Measurements from ENCODE around the gene TCP1. TPM values are rescaled to one million over a fixed set of nuclear protein-coding genes. Genes with fewer than 3 reads are reported as not detected.
A peak's percentile ranks its signal among the peaks of the same experiment; 100 is the strongest.

TCP1 gene
- total RNA-seq, 2 donors from 2014 or later, result 55.7 to 81.5 TPM

DNA sequence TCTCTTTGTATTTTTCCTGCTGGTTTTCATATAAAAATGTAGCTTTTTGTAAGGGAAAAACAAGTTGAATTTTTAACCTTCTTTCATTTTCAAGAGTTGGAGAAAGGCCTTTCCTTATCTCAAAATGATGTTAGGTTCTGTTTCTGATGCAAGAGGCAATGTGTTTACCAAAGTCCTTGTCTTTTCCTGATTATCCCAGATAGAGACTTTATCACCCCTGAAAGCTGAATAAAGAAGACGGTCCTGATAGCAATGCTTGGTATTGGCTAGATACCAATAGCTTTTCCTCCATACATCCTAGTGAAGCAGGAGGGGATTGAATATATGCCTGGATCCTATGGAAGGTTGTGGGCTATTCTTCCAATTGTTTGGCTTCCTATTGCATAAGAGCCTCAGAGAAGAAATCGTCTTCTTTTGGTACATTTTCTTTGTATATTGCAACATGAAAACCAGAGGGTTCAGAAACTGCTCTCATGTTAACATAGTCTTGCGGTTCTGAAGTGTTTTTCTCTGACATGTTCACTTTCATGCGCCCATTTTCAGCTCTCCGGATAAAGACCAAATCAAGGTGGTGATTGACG is 16.1 kb upstream of the TCP1 start:
- no peaks in the 10 kb centered on the region for H3K27me3 ChIP-seq
- no peak for ATAC-seq
- H3K27ac ChIP-seq, result peak overlapping the region in 1 of 4 donors; percentile 5
- H3K4me3 ChIP-seq, result no peak overlapping the region
- no peaks in the 10 kb centered on the region for H3K9me3 ChIP-seq
- 79 to 80% methylated on average over 6 of the region's 6 CpGs for WGBS, 2 donors
- no peak for DNase-seq
- TF ChIP-seq, protein P1, sequence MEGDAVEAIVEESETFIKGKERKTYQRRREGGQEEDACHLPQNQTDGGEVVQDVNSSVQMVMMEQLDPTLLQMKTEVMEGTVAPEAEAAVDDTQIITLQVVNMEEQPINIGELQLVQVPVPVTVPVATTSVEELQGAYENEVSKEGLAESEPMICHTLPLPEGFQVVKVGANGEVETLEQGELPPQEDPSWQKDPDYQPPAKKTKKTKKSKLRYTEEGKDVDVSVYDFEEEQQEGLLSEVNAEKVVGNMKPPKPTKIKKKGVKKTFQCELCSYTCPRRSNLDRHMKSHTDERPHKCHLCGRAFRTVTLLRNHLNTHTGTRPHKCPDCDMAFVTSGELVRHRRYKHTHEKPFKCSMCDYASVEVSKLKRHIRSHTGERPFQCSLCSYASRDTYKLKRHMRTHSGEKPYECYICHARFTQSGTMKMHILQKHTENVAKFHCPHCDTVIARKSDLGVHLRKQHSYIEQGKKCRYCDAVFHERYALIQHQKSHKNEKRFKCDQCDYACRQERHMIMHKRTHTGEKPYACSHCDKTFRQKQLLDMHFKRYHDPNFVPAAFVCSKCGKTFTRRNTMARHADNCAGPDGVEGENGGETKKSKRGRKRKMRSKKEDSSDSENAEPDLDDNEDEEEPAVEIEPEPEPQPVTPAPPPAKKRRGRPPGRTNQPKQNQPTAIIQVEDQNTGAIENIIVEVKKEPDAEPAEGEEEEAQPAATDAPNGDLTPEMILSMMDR (IDR thresholded peaks at IDR 0.05), result no peak
- TF ChIP-seq POLR2A (IDR thresholded peaks at IDR 0.05), result no peak
- peaks cover 17% of the 10 kb centered on the region for H3K4me1 ChIP-seq
- H3K36me3 ChIP-seq (replicated peaks in 1 of 2; ENCODE audit: insufficient read depth in 1 of 2, low read depth in 2 of 2), result no peaks in the 10 kb centered on the region
- intact Hi-C loops (cut with DNase I), result no loop called here

DNA sequence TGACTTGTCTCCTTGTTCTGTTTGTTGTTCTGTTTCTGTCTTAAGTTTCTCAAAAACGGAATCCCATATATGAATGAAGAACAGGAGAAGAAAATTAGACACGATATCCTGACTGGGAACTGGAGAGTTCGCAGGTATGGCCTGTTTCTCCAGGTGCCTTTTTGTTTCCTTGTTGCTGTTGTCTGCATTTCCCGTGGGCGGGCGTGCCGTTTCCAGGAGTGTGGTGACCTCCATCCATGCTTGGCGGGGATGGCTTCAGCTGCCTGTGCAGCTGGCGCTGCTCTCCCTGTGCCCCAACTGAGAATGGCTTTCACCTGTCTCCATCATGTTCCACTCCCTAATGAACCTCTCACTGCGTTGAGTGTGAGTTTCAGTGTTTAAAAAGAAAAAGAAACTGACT is 15.1 kb upstream of the TCP1 start:
- H3K27ac ChIP-seq, result no peak overlapping the region
- intact Hi-C loops (cut with DNase I), result no loop called here
- no peaks in the 10 kb centered on the region for H3K27me3 ChIP-seq
- H3K4me1 ChIP-seq, result peaks cover 9% of the 10 kb centered on the region
- H3K36me3 ChIP-seq (replicated peaks in 1 of 2; ENCODE audit: insufficient read depth in 1 of 2, low read depth in 2 of 2), result no peaks in the 10 kb centered on the region
- no peak overlapping the region for H3K4me3 ChIP-seq
- TF ChIP-seq POLR2A (IDR thresholded peaks at IDR 0.05), result no peak
- TF ChIP-seq, protein P1 (IDR thresholded peaks at IDR 0.05), result no peak
- WGBS, 2 donors, result 86 to 87% methylated on average over 10 of the region's 10 CpGs
- DNase-seq (no peak), ATAC-seq (no peak)
- no peaks in the 10 kb centered on the region for H3K9me3 ChIP-seq

DNA sequence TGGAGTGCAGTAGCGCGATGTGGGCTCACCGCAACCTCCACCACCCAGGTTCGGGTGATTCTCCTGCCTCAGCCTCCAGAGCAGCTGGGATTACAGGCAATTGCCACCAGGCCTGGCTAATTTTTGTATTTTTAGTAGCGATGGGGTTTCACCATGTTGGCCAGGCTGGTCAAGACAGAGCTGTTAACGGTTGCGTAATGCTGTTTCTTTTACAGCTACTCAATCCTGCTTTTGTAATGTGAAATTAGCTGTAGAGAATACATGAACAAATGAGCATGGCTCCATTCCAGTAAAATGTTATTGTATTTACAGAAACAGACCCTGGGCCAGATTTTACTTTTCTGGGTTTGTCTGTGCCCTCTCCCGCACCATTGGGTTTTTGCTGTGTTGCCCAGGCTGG is 12.5 kb upstream of the TCP1 start:
- peaks cover 0 to 5% of the 10 kb centered on the region in 2 donors for H3K36me3 ChIP-seq (replicated peaks in 1 of 2; ENCODE audit: insufficient read depth in 1 of 2, low read depth in 2 of 2)
- TF ChIP-seq, protein P1 (IDR thresholded peaks at IDR 0.05), result no peak
- TF ChIP-seq POLR2A (IDR thresholded peaks at IDR 0.05), result no peak
- H3K27me3 ChIP-seq, result no peaks in the 10 kb centered on the region
- H3K4me1 ChIP-seq, result no peaks in the 10 kb centered on the region
- no peak for ATAC-seq
- no peak overlapping the region for H3K4me3 ChIP-seq
- intact Hi-C loops (cut with DNase I), result no loop called here
- no peaks in the 10 kb centered on the region for H3K9me3 ChIP-seq
- 91 to 95% methylated on average over 8 of the region's 8 CpGs for WGBS, 2 donors
- H3K27ac ChIP-seq, result no peak overlapping the region
- no peak for DNase-seq

DNA sequence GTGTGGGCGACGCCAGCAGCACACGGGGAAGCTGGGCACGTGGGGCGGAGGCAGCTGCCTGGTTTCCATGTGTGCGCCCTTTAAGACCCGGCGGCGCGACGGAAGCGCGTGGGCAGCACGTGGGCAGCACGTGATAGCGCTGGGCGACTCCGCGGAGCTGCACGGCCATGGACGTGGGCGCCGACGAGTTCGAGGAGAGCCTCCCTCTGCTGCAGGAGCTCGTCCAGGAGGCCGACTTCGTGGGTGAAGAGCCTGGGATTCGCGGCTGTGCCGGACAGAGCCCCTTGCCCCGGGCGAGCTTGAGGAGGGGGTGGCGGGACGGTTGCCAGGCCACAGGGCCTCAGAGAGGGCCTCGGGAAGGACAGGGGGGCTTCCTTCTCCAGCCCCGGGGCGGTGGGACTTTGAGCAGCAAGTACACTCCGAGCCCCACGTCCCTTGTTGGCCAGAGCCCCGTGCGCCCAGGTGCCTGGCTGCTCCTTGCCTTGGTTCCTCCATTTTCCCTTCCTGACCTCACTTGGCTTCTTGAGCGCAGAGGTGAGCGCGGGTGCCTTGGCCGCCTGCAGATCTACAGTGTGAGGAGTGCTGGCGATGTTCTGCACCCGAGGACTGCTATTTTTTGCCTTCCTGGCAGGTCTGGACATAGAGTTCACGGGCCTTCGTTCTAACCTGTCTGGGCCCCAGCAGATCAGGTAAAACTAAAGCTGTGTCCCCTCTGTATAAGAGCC is 10.9 kb upstream of the TCP1 start, which contains the start of gene PNLDC1:
Gene PNLDC1 (plus strand): TSS at position 136 of the 725 bp plus-strand sequence. CDS start 32 bp downstream, at position 168.
- no peak for TF ChIP-seq POLR2A (IDR thresholded peaks at IDR 0.05)
- TF ChIP-seq, protein P1 (IDR thresholded peaks at IDR 0.05), result no peak
- Histone ChIP-seq H3K27me3 (no peaks in the 10 kb centered on the region), H3K4me3 (no peak within 1 kb of the TSS), H3K4me1 (no peaks in the 10 kb centered on the region), H3K36me3 (replicated peaks in 1 of 2; ENCODE audit: insufficient read depth in 1 of 2, low read depth in 2 of 2) (peaks cover 0 to 5% of the 10 kb centered on the region in 2 donors), H3K27ac (no peak within 1 kb of the TSS), H3K9me3 (no peaks in the 10 kb centered on the region)
- no peak for ATAC-seq
- no peak for DNase-seq
- 90 to 95% methylated on average over 29 to 38 of the region's 50 CpGs for WGBS, 2 donors
- intact Hi-C loops (cut with DNase I), result no loop called here
